Mucosa of gallbladder (tissue), 1 donor: ENCODE measurements around the gene RTN4RL2. TPM values are rescaled to one million over a fixed set of nuclear protein-coding genes. Genes with fewer than 3 reads are reported as not detected.

Experiments
- DNase-seq: peaks from one replicate; pipeline ENCODE4 v3.0.0-alpha.2; 2020; ENCODE audit warnings: low spot score
- total RNA-seq: library from RNA; stranded (reverse); gene quantifications from one replicate; pipeline ENCODE4 v1.2.1, GENCODE V29; 2021
- donor health status: DM: no; HTN: no; CAD: no.

Gene RTN4RL2
- total RNA-seq, 1 donor from 2014 or later: 19.2 TPM

- DNase-seq: no peak
Observed at GRCh38 chr11:57462597-57462996, 2.3 kb downstream of the RTN4RL2 start.

- DNase-seq: no peak
Observed at GRCh38 chr11:57463671-57464538, 3.6 kb downstream of the RTN4RL2 start.

GRCh38 chr11:57464539-57465181, 4.3 kb downstream of the RTN4RL2 start:
- no peak for DNase-seq

- no peak for DNase-seq
Observed at GRCh38 chr11:57466680-57467079, 6.4 kb downstream of the RTN4RL2 start.

- no peak for DNase-seq
Observed at GRCh38 chr11:57467508-57468157, 7.3 kb downstream of the RTN4RL2 start.

GRCh38 chr11:57468276-57468675, 7.9 kb downstream of the RTN4RL2 start:
- no peak for DNase-seq

- no peak for DNase-seq
Observed at GRCh38 chr11:57469268-57469667, 8.9 kb downstream of the RTN4RL2 start.

- peak; percentile 59 for DNase-seq
Observed at GRCh38 chr11:57471496-57471895, 11.2 kb downstream of the RTN4RL2 start.

- DNase-seq: no peak
Observed at GRCh38 chr11:57473285-57473841, 13.0 kb downstream of the RTN4RL2 start.

GRCh38 chr11:57474017-57474802, 13.9 kb downstream of the RTN4RL2 start:
- no peak for DNase-seq

GRCh38 chr11:57474803-57475115, 14.4 kb downstream of the RTN4RL2 start:
- no peak for DNase-seq

GRCh38 chr11:57475191-57475590, 14.9 kb downstream of the RTN4RL2 start:
- DNase-seq: no peak

- no peak for DNase-seq
Observed at GRCh38 chr11:57475671-57476046, 15.3 kb downstream of the RTN4RL2 start.

- peak; percentile 57 for DNase-seq
Observed at GRCh38 chr11:57476047-57476756, 15.9 kb downstream of the RTN4RL2 start.

- peak; percentile 38 for DNase-seq
Observed at GRCh38 chr11:57476757-57477506, 16.6 kb downstream of the RTN4RL2 start.

GRCh38 chr11:57477507-57478189, 17.3 kb downstream of the RTN4RL2 start:
- DNase-seq: peak; percentile 62

- no peak for DNase-seq
Observed at GRCh38 chr11:57479021-57479663, 18.8 kb downstream of the RTN4RL2 start.

GRCh38 chr11:57479911-57480310, 19.6 kb downstream of the RTN4RL2 start:
- no peak for DNase-seq
